Body of pancreas (tissue), 4 donors: ENCODE data around the gene ACSF2. TPM values are rescaled to one million over a fixed set of nuclear protein-coding genes. Genes with fewer than 3 reads are reported as not detected.

ENCODE experiments used
- ATAC-seq: fragments of 150-250 bp; one replicate; pipeline ENCODE4 v1.9.1; 2016
- DNase-seq, 4 donors: peaks; one replicate each; pipeline ENCODE4 v3.0.0-alpha.2; 2019
- H3K27ac ChIP-seq, 4 donors: fragments of 200-600 bp; sonication (generic); 1 replicate in 3 of 4; 2 replicates in 1 of 4; pipeline versions ENCODE4 v1.5.1 to v1.6.1; 2016 to 2019; ENCODE audit warnings: mild to moderate bottlenecking in 1 of 4, mixed read lengths in 1 of 4, moderate library complexity in 1 of 4
- H3K27me3 ChIP-seq, 2 donors: fragments of 200-600 bp; sonication (generic); one replicate each; pipeline ENCODE4 v1.6.0; 2016; ENCODE audit warnings: mild to moderate bottlenecking in 1 of 2
- H3K36me3 ChIP-seq, 2 donors: fragments of 200-600 bp; sonication (generic); replicated peaks in 1 of 2; 2 replicates each; pipeline ENCODE4 v1.5.1; 2016; ENCODE audit warnings: low read depth in 2 of 2; ENCODE audit not compliant: insufficient read depth in 1 of 2
- H3K4me1 ChIP-seq: fragments of 200-600 bp; sonication (generic); one replicate; pipeline ENCODE4 v1.6.0; 2016
- H3K4me3 ChIP-seq, 2 donors: fragments of 200-600 bp; sonication (generic); 1 replicate in 1 of 2; 2 replicates in 1 of 2; pipeline ENCODE4 v1.5.1; 2016 to 2019
- H3K9me3 ChIP-seq, 3 donors: fragments of 200-600 bp; sonication (generic); 1 replicate in 2 of 3; 2 replicates in 1 of 3; pipeline ENCODE4 v1.5.1; 2016
- CTCF ChIP-seq, 7 experiments: fragments of 450-650 bp in 4 of 7; fragments of 200-600 bp in 3 of 7; sonication (generic) in 3 of 7; IDR thresholded peaks; one replicate each; pipeline ENCODE4 v1.5.1; 2016 to 2019; ENCODE audit warnings: antibody characterized with exemption in 7 of 7
- POLR2A ChIP-seq, 3 donors: fragments of 450-650 bp; IDR thresholded peaks; one replicate each; pipeline ENCODE4 v1.6.1; 2016; ENCODE audit warnings: antibody characterized with exemption in 3 of 3, mild to moderate bottlenecking in 2 of 3
- WGBS, 2 donors: methylation state at CpG; one replicate each; pipeline ENCODE4 v1.1.5; 2017; 5-methylcytosine and 5-hydroxymethylcytosine counted together
- intact Hi-C: fragments of 100-400 bp; cut with DNase I; formaldehyde crosslinking; loops from one replicate; pipeline ENCODE4 v1.15.1; 2023
- total RNA-seq, 2 donors: library from RNA; depleted of rRNA; stranded (reverse); fragments of >200 nt; gene quantifications; one replicate each; pipeline ENCODE4 v1.1.0, GENCODE V29; 2016

Gene ACSF2
- total RNA-seq, 2 donors from 2014 or later: 18.7 to 120 TPM

GRCh38 chr17:50498021-50498874, 72.2 kb downstream of the ACSF2 start:
- Histone ChIP-seq H3K4me1 (no peaks in the 10 kb centered on the region), H3K36me3 (no peaks in the 10 kb centered on the region), H3K27me3 (no peaks in the 10 kb centered on the region), H3K9me3 (no peaks in the 10 kb centered on the region), H3K27ac (no peak overlapping the region), H3K4me3 (no peak overlapping the region)
- intact Hi-C loops: no loop called here
- ATAC-seq (no peak), DNase-seq (no peak)
- 63 to 76% methylated on average over 7 of the region's 7 CpGs for WGBS, 2 donors
- no peak for TF ChIP-seq POLR2A (IDR thresholded peaks at IDR 0.05)
- TF ChIP-seq CTCF (IDR thresholded peaks at IDR 0.05): no peak

GRCh38 chr17:50499270-50499669, 73.3 kb downstream of the ACSF2 start:
- Histone ChIP-seq H3K4me1 (no peaks in the 10 kb centered on the region), H3K27ac (no peak overlapping the region), H3K27me3 (no peaks in the 10 kb centered on the region), H3K4me3 (no peak overlapping the region), H3K36me3 (no peaks in the 10 kb centered on the region), H3K9me3 (no peaks in the 10 kb centered on the region)
- no peak for TF ChIP-seq CTCF (IDR thresholded peaks at IDR 0.05)
- no peak for DNase-seq
- ATAC-seq: no peak
- intact Hi-C loops: no loop called here

- no peak for ATAC-seq
These were observed 73.7 kb downstream of the ACSF2 start for GRCh38 chr17:50499721-50500120.

GRCh38 chr17:50501054-50501453, 75.0 kb downstream of the ACSF2 start:
- DNase-seq (peak in 3 of 4 donors; percentile 48 to 67 (median 58)), ATAC-seq (peak; percentile 59)
- H3K27me3 ChIP-seq: no peaks in the 10 kb centered on the region
- no peak overlapping the region for H3K27ac ChIP-seq
- H3K4me1 ChIP-seq: no peaks in the 10 kb centered on the region
- intact Hi-C loops: no loop called here
- no peak overlapping the region for H3K4me3 ChIP-seq
- no peaks in the 10 kb centered on the region for H3K9me3 ChIP-seq
- no peaks in the 10 kb centered on the region for H3K36me3 ChIP-seq
- 19 to 26% methylated on average over 5 of the region's 5 CpGs for WGBS, 2 donors
- TF ChIP-seq CTCF (IDR thresholded peaks at IDR 0.05) (peak in 6 of 7 experiments; percentile 22 to 53 (median 43)), POLR2A (IDR thresholded peaks at IDR 0.05) (no peak)

More at GRCh38 chr17:50499721-50500120, 73.7 kb downstream of the ACSF2 start:
- 94 to 97% methylated on average over 2 of the region's 2 CpGs for WGBS, 2 donors
- Histone ChIP-seq H3K4me1 (no peaks in the 10 kb centered on the region), H3K9me3 (no peaks in the 10 kb centered on the region), H3K27me3 (no peaks in the 10 kb centered on the region), H3K36me3 (no peaks in the 10 kb centered on the region), H3K4me3 (no peak overlapping the region), H3K27ac (no peak overlapping the region)
- TF ChIP-seq CTCF (IDR thresholded peaks at IDR 0.05) (no peak), POLR2A (IDR thresholded peaks at IDR 0.05) (no peak)
- DNase-seq: no peak
- intact Hi-C loops: no loop called here
